ENCODE measurements around the gene MAST1.

MAST1 gene

DNA sequence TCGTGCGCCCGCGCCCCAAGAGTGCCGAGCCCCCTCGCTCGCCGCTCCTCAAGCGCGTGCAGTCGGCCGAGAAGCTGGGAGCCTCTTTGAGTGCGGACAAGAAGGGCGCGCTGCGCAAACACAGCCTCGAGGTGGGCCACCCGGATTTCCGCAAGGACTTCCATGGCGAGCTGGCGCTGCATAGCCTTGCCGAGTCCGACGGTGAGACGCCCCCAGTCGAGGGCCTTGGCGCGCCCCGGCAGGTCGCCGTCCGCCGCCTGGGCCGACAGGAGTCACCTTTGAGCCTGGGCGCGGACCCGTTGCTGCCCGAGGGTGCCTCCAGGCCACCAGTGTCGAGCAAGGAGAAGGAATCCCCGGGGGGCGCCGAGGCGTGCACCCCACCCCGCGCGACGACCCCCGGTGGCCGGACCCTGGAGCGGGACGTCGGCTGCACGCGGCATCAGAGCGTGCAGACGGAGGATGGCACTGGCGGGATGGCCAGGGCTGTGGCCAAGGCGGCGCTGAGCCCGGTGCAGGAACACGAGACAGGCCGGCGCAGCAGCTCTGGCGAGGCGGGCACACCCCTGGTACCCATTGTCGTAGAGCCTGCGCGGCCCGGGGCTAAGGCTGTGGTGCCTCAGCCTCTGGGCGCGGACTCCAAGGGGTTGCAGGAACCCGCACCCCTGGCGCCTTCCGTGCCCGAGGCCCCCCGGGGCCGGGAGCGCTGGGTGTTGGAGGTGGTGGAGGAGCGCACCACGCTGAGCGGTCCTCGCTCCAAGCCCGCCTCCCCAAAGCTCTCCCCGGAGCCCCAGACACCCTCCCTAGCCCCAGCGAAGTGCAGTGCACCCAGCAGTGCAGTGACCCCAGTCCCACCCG, 35.8 kb downstream of the MAST1 start:
- DNase-seq, result no peak

DNA sequence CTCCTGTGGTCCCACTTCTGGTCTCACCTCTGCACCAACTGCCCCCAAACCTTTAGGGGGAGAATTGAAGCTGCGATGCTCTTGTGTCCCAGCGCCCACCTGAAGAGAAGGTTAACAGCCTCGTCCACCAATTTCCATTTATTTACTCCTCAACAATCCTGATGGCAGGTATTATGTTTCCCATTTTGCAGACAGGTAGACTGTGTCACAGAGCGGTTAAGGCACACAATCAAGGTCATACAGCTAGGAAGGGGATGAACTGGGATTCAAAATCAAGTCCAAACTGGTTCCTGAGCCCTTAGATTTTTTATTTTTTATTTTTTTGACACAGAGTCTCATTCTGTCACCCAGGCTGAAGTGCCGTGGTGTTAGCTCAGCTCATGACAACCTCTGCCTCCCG, 36.8 kb downstream of the MAST1 start:
- DNase-seq, result no peak

GRCh38 chr19:12880551-12881171, 42.3 kb downstream of the MAST1 start:
- no peak for DNase-seq

DNA sequence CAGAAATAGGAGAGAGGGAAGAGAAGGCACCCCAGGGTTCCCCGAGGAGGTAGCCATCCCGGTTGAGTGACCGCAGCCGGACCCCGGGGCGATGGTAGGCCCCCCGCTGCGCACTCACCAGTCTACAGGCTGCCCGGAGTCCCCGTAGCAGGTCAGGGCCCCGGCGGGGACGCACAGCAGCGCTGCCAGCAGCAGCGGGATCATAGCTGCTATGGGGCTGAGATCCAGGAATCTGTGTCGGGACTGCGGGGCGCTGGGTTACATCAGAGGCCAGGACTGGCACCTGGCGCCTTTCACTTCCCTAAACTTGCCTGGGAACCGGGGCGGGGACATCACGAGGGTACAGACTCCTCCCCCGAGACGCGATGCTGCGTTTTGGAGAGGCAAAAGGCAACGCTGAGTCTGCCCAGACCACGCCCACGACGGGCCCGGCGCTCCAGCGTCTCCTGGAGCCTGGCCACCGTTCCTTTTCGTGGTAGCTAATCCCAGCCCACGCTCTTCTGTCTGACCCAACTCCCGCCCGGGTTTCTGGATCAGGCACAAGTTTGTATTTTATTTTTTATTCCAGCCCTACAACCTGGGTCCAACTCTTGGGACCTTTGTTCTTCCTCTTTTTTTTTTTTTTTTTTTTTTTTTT, 43.0 kb downstream of the MAST1 start, which contains the start of gene DNASE2:
Gene DNASE2 (minus strand): TSS at position 278 of the 637 bp plus-strand sequence. CDS start 74 bp downstream, at position 204.
- DNase-seq, result peak; percentile 98

DNA sequence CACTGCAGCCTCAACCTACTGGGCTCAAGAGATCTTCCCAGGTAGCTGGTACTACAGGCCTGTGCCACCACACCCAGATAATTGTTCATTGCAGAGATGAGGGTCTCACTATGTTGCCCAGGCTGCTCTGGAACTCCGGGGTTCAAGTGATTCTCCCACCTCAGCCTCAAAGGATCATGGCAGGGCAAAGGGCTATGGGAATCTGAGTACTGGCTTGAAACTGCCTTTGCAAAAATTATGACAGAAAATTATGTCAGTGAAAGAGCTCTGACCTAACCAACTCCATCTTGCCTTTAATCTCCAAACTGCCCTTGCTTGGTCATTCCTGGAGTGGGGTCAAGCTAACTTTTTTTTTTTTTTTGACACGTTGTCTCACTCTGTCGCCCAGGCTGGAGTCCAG, 44.3 kb downstream of the MAST1 start:
- no peak for DNase-seq

DNA sequence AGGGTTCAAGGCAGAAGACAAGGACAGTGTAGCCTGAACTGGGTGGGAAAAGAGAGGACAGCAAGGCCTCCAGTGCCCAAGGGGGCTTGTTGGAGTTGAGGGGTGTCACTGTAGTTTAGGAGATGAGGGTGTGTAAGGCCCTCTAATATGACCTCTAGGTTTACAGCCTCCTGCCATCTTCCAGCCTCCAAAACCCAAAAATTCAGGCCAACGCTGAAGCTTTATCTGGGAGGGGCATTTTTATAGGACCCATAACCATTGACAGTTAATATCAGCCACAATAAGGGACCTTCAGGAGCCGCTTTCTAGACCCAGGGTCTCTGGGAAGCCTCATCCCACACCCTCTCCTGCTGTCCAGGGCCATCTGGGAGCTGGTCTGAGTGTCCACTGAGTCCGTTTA, 45.9 kb downstream of the MAST1 start:
- DNase-seq, result no peak

DNA sequence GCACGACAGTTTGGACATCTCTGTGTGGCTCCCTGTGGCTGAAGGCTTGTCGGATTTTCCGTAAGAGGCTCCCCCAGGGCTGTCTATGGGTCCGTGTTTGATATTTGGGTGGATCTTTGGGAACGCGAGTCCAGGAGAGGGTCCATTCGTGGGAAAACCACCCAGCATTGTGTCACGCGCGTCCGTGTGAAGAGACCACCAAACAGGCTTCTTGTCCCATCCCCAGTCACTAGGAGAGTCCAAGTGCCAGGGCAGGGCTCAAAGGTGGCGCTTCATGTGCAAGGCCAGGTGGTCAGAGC, 46.3 kb downstream of the MAST1 start:
- DNase-seq, result no peak

GRCh38 chr19:12884926-12885748, 46.8 kb downstream of the MAST1 start:
- peak; percentile 95 for DNase-seq

- DNase-seq, result peak; percentile 63
Observed at GRCh38 chr19:12885749-12886650, 47.7 kb downstream of the MAST1 start.

DNA sequence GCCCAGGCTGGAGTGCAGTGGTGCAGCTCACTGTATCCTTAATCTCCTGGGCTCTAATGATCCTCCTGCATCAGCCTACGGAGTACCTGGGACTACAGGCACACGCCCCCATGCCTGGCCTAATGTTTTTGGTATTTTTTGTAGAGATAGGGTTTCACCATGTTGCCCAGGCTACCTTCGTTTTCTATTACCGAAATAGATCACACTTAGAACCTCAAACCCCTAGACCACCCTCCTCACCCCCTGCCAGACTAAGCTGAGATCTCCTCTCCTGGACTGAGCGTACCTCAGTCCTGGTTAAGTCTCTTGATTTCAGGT, 48.3 kb downstream of the MAST1 start:
- no peak for DNase-seq

GRCh38 chr19:12886969-12887747, 48.8 kb downstream of the MAST1 start, which contains the start of gene KLF1:
KLF1 (minus strand) TSS chr19:12887201; CDS start chr19:12887140, 61 bp downstream.
- no peak for DNase-seq

- DNase-seq, result no peak
Observed at GRCh38 chr19:12888006-12888603, 49.8 kb downstream of the MAST1 start.

- peak; percentile 53 for DNase-seq
Observed at GRCh38 chr19:12890299-12890786, 52.0 kb downstream of the MAST1 start.

DNA sequence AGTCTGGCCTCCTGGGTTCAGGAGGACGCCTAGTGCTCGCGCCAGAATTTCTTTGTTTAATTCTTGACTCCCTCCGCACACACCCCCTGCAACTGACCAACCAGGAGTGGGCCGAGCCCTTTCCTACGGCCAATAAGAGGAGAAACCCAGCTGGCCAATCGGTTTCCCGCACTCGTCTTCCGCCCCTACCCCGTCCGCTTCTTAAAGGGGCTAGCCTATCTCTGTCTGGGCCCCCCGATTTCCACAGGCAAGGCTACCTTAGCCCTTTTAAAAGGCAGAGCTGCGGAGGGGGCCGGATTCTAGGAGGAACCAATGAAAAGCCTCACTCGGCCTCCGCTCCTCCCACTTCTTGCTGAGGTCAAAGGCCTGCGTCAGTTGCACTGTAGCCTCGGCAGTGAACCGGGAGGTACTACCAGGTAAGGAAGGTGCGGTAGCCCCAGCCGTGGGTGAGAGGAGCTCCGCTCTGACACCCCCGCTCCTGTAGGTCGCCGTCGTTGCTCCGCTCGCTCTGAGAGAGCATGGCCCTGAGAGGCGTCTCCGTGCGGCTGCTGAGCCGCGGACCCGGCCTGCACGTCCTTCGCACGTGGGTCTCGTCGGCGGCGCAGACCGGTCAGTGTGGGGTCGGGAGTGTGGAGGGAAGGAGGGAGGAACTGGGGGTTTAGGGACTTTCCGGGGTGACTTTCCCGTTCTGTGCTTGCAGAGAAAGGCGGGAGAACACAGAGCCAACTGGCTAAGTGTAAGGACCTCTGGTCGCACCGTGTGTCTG, 52.7 kb downstream of the MAST1 start, which contains the start of gene GCDH:
Gene GCDH (plus strand): TSS at position 374 of the 766 bp plus-strand sequence. CDS start 145 bp downstream, at position 519.
- DNase-seq, result peak; percentile 98

- DNase-seq, result no peak
Observed at GRCh38 chr19:12891553-12892021, 53.3 kb downstream of the MAST1 start.

DNA sequence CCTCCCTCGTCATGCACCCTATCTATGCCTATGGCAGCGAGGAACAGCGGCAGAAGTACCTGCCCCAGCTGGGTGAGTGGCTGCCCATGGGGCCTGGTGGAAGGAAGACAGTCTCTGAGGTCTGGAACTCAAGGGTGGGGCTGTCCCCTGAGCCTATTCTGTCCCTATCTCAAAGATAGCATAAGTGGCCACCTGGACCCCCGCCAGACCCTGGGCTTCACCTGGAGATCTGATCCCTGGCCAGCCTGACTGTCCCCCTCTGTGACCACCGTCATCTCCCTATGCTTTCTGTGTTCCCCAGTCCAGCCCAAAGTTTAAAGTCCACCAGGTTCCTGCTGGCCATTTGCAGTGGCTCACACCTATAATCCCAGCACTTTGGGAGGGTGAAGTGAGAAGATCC, 55.3 kb downstream of the MAST1 start:
- no peak for DNase-seq

DNA sequence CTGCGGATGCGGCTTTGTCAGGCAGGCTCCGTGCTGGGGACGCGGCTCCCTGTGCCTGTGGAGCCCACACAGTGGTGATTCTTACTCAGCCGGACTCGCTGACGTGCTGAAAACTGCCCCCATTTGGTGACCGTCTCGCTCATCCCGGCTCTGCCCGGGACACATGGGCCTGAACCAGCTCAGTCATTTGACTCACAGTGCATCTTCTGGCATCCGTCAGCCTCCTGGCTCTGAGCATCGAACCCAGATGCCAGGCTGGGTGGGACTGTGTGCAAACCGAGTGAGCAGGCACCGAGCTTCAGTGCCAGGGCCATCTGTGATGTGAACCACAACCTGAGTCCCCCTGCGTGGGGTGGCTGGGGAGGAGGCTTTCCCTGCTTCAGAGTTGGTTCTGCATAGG, 58.1 kb downstream of the MAST1 start:
- no peak for DNase-seq

DNA sequence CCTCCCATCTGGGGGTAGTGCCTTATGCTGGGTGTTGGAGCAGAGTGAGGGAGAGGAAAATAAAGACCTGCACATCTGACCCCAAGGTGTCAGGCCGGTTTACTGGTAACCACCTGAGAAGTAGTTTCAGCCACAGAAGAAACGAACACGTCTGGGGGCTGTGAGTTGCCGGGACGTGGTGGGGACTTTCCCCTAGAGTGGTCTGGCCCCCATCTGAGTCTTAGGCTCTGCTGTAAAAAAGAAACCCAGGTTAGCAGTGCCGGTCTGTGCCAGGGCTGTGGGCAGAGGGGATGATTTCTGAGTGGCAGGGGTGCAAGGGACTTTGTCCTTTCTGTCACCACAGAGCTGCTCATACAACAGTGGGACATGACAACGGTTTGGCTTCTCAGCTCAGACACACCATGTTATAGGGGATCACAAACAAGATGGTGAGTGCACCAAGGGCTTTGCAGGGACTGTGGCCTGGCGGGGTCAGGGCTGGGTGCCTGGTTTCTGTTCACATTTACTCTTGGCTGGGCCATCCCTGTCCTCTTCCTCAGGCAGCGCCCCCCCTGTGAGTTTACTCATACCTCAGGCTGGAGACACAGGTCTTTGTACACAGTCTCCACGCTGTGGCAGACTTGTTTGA, 61.7 kb downstream of the MAST1 start:
- DNase-seq, result no peak

- DNase-seq, result no peak
Observed at GRCh38 chr19:12907166-12907565, 68.9 kb downstream of the MAST1 start.

All from NCI-H2171 (cell line).